D721Med (cell line): ENCODE results near the gene CFAP92.

ENCODE experiments used
- DNase-seq: peaks from one replicate; pipeline ENCODE4 v3.0.0; 2011; ENCODE audit warnings: low spot score; ENCODE audit not compliant: insufficient read length
- FAIRE-seq: peaks from 2 replicates; lab custom pipeline; 2011; peaks lifted over from hg19 to GRCh38; lab: Jason Lieb, UNC
- CTCF ChIP-seq: IDR thresholded peaks from 2 replicates; pipeline ENCODE4 v1.5.1; 2012; ENCODE audit warnings: mild to moderate bottlenecking, control low read depth; ENCODE audit not compliant: insufficient read depth; ENCODE audit errors: missing control alignments

The CFAP92 gene

GRCh38 chr3:129001101-129001805 lies 7.4 kb upstream of the CFAP92 start, which contains the start of gene EFCC1:
TSS of gene EFCC1 (plus strand) at chr3:129001304. CDS start at chr3:129001629, 325 bp downstream.
- DNase-seq = no peak
- TF ChIP-seq CTCF = no peak
- no peak for FAIRE-seq

- FAIRE-seq (no peak), DNase-seq (no peak)
- no peak for TF ChIP-seq CTCF
Measured at GRCh38 chr3:129000742-129001100, 6.8 kb upstream of the CFAP92 start.

GRCh38 chr3:128999102-128999501 lies 5.2 kb upstream of the CFAP92 start:
- FAIRE-seq = no peak
- no peak for TF ChIP-seq CTCF
- no peak for DNase-seq

GRCh38 chr3:128998561-128998960 lies 4.7 kb upstream of the CFAP92 start:
- DNase-seq (no peak), FAIRE-seq (no peak)
- TF ChIP-seq CTCF = no peak

- DNase-seq (no peak), FAIRE-seq (no peak)
Measured at GRCh38 chr3:128997486-128998133, 3.7 kb upstream of the CFAP92 start.

GRCh38 chr3:128996726-128997125 lies 2.9 kb upstream of the CFAP92 start:
- TF ChIP-seq CTCF = no peak
- no peak for DNase-seq
- FAIRE-seq = no peak

More at GRCh38 chr3:128997486-128998133, 3.7 kb upstream of the CFAP92 start:
- TF ChIP-seq CTCF = no peak

GRCh38 chr3:128996200-128996599 lies 2.3 kb upstream of the CFAP92 start:
- DNase-seq (no peak), FAIRE-seq (no peak)
- TF ChIP-seq CTCF = no peak
